ENCODE results near the gene BTBD9. TPM values are rescaled to one million over a fixed set of nuclear protein-coding genes. Genes with fewer than 3 reads are reported as not detected.
A peak's percentile ranks its signal among the peaks of the same experiment; 100 is the strongest.
"Not testable (repeated sequence)": the region's sequence is repeated elsewhere in the genome, so short reads cannot be mapped to it uniquely, and the experiment has no call there.

The BTBD9 gene
- total and polyA plus RNA-seq, 3 donors from 2014 or later, result 11.4 to 32.8 (median 29.5) TPM

- H3K27me3 ChIP-seq, result no peaks in the 10 kb centered on the region
- no peak overlapping the region for H3K27ac ChIP-seq
- no peaks in the 10 kb centered on the region for H3K4me1 ChIP-seq
- H3K4me3 ChIP-seq, result no peak overlapping the region
- WGBS, 2 donors, result 92 to 95% methylated on average over 7 of the region's 7 CpGs
- no peaks in the 10 kb centered on the region for H3K36me3 ChIP-seq (ENCODE audit: low read depth, missing control alignments)
- DNase-seq, result no peak
- TF ChIP-seq POLR2A (IDR thresholded peaks at IDR 0.05) (no peak), CTCF (IDR thresholded peaks at IDR 0.05) (no peak)
- intact Hi-C loops (cut with DNase I; ENCODE audit: low total_unique reads), result no loop called here
- H3K9me3 ChIP-seq, result no peaks in the 10 kb centered on the region
Observed at GRCh38 chr6:38133932-38134703, 505.6 kb downstream of the BTBD9 start.

- DNase-seq, result peak; percentile 34
- H3K36me3 ChIP-seq (ENCODE audit: low read depth, missing control alignments), result no peaks in the 10 kb centered on the region
- no peaks in the 10 kb centered on the region for H3K27me3 ChIP-seq
- H3K9me3 ChIP-seq, result no peaks in the 10 kb centered on the region
- no peaks in the 10 kb centered on the region for H3K4me1 ChIP-seq
- intact Hi-C loops (cut with DNase I; ENCODE audit: low total_unique reads), result no loop called here
- TF ChIP-seq CTCF (IDR thresholded peaks at IDR 0.05), result no peak
- no peak for TF ChIP-seq POLR2A (IDR thresholded peaks at IDR 0.05)
- no peak overlapping the region for H3K27ac ChIP-seq
- no peak overlapping the region for H3K4me3 ChIP-seq
Observed at GRCh38 chr6:38131527-38131965, 508.2 kb downstream of the BTBD9 start.

- 88 to 96% methylated on average over 4 of the region's 4 CpGs for WGBS, 2 donors
- Histone ChIP-seq H3K36me3 (ENCODE audit: low read depth, missing control alignments) (no peaks in the 10 kb centered on the region), H3K9me3 (no peaks in the 10 kb centered on the region), H3K27me3 (no peaks in the 10 kb centered on the region), H3K4me3 (no peak overlapping the region), H3K4me1 (no peaks in the 10 kb centered on the region), H3K27ac (no peak overlapping the region)
- TF ChIP-seq CTCF (IDR thresholded peaks at IDR 0.05) (no peak), POLR2A (IDR thresholded peaks at IDR 0.05) (no peak)
- intact Hi-C loops (cut with DNase I; ENCODE audit: low total_unique reads), result no loop called here
- DNase-seq, result no peak
Observed at GRCh38 chr6:38127284-38127683, 512.4 kb downstream of the BTBD9 start.

- H3K27me3 ChIP-seq; H3K4me3 ChIP-seq; intact Hi-C loops (cut with DNase I; ENCODE audit: low total_unique reads); H3K9me3 ChIP-seq; DNase-seq; H3K36me3 ChIP-seq (ENCODE audit: low read depth, missing control alignments); H3K4me1 ChIP-seq; H3K27ac ChIP-seq: not testable (repeated sequence)
- 96 to 98% methylated on average over 5 to 40 of the region's 40 CpGs for WGBS, 2 donors
Observed at GRCh38 chr6:38124224-38124926, 515.4 kb downstream of the BTBD9 start.

- intact Hi-C loops (cut with DNase I; ENCODE audit: low total_unique reads), result no loop called here
- H3K27ac ChIP-seq, result no peak overlapping the region
- no peaks in the 10 kb centered on the region for H3K9me3 ChIP-seq
- no peaks in the 10 kb centered on the region for H3K4me1 ChIP-seq
- no peak for TF ChIP-seq POLR2A (IDR thresholded peaks at IDR 0.05)
- TF ChIP-seq CTCF (IDR thresholded peaks at IDR 0.05), result no peak
- H3K36me3 ChIP-seq (ENCODE audit: low read depth, missing control alignments), result no peaks in the 10 kb centered on the region
- DNase-seq, result no peak
- 76 to 78% methylated on average over 6 of the region's 6 CpGs for WGBS, 2 donors
- no peaks in the 10 kb centered on the region for H3K27me3 ChIP-seq
- no peak overlapping the region for H3K4me3 ChIP-seq
Observed at GRCh38 chr6:38119516-38119915, 520.2 kb downstream of the BTBD9 start.
